ENCODE results near the gene RPN1. TPM values are rescaled to one million over a fixed set of nuclear protein-coding genes. Genes with fewer than 3 reads are reported as not detected.

RPN1 gene
- total RNA-seq, 2 experiments from 2014 or later = 133 TPM

GRCh38 chr3:128629936-128630335 lies 20.7 kb downstream of the RPN1 start:
- ChIA-PET CTCF (interaction anchor here (1.2 to 2.8 kb wide), 2 partner anchors 10 to 12 kb away, joined by 3 to 8 read pairs; no protein-coding TSS in a partner anchor), POLR2A (interaction anchor here (0.6 to 1.0 kb wide), 2 partner anchors 12 to 16 kb away, joined by 3 read pairs; no protein-coding TSS in a partner anchor)
- Mint-ChIP-seq H3K9me3 (no peaks in the 10 kb centered on the region), H3K4me3 (no peak overlapping the region), H3K27ac (peak overlapping the region; percentile 32), H3K4me1 (ENCODE audit: low read depth) (no peaks in the 10 kb centered on the region), H3K36me3 (ENCODE audit: low read depth) (peaks cover 55% of the 10 kb centered on the region), H3K27me3 (no peaks in the 10 kb centered on the region)
- intact Hi-C loops (cut with micrococcal nuclease) = no loop called here
- no peak for TF ChIP-seq CTCF (IDR thresholded peaks at IDR 0.05)
- ATAC-seq = no peak
- no peak for DNase-seq

- Mint-ChIP-seq H3K27ac (peak overlapping the region; percentile 58), H3K36me3 (ENCODE audit: low read depth) (peaks cover 56% of the 10 kb centered on the region), H3K4me3 (no peak overlapping the region), H3K4me1 (ENCODE audit: low read depth) (peaks cover 5% of the 10 kb centered on the region), H3K9me3 (no peaks in the 10 kb centered on the region), H3K27me3 (no peaks in the 10 kb centered on the region)
- DNase-seq = no peak
- no peak for TF ChIP-seq CTCF (IDR thresholded peaks at IDR 0.05)
- intact Hi-C loops (cut with micrococcal nuclease) = no loop called here
- ChIA-PET CTCF (interaction anchor here (1.0 kb wide), 1 partner anchor 8 kb away, joined by 4 read pairs; no protein-coding TSS in a partner anchor), POLR2A (interaction anchor here (1.1 kb wide), 1 partner anchor 17 kb away, joined by 4 read pairs; no protein-coding TSS in a partner anchor)
- no peak for ATAC-seq
Measured at GRCh38 chr3:128625409-128625945, 25.1 kb downstream of the RPN1 start.

GRCh38 chr3:128624526-128625138 lies 26.0 kb downstream of the RPN1 start:
- Mint-ChIP-seq H3K27ac (peak overlapping the region; percentile 60), H3K9me3 (no peaks in the 10 kb centered on the region), H3K4me1 (ENCODE audit: low read depth) (peaks cover 12% of the 10 kb centered on the region), H3K36me3 (ENCODE audit: low read depth) (peaks cover 54% of the 10 kb centered on the region), H3K27me3 (no peaks in the 10 kb centered on the region), H3K4me3 (no peak overlapping the region)
- POLR2A ChIA-PET = no interaction called here
- CTCF ChIA-PET = no interaction called here
- intact Hi-C loops (cut with micrococcal nuclease) = no loop called here
- no peak for TF ChIP-seq CTCF (IDR thresholded peaks at IDR 0.05)
- no peak for ATAC-seq
- no peak for DNase-seq

DNA sequence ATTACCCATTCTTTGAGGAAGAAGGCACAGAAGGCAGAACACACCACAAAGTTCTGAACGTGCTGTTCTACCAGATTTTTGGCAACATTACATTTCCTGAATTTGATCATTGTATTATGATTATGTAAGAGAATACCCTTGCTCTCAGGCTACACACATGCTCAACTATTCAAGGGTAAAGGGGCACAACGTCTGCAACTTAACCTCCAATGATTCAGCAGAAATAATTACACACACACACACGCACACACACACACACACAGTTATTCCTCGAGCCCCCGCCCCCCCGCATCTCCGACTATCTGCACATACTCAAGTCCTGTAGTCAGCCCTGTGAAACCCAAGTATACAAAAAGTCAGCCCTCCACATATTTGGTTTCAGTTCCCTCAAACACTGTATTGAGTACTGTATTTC lies 26.8 kb downstream of the RPN1 start:
- DNase-seq = no peak
- Mint-ChIP-seq H3K4me3 (no peak overlapping the region), H3K27ac (peak overlapping the region; percentile 25), H3K27me3 (no peaks in the 10 kb centered on the region), H3K9me3 (no peaks in the 10 kb centered on the region), H3K36me3 (ENCODE audit: low read depth) (peaks cover 58% of the 10 kb centered on the region), H3K4me1 (ENCODE audit: low read depth) (peaks cover 21% of the 10 kb centered on the region)
- POLR2A ChIA-PET = interaction anchor here (0.6 kb wide), 1 partner anchor 255 kb away, joined by 3 read pairs; no protein-coding TSS in a partner anchor
- TF ChIP-seq CTCF (IDR thresholded peaks at IDR 0.05) = no peak
- intact Hi-C loops (cut with micrococcal nuclease) = no loop called here
- ATAC-seq = no peak
- CTCF ChIA-PET = no interaction called here

GRCh38 chr3:128621931-128622330 lies 28.7 kb downstream of the RPN1 start:
- no peaks in the 10 kb centered on the region for H3K9me3 Mint-ChIP-seq
- intact Hi-C loops (cut with micrococcal nuclease) = no loop called here
- no peaks in the 10 kb centered on the region for H3K27me3 Mint-ChIP-seq
- no peak overlapping the region for H3K4me3 Mint-ChIP-seq
- H3K36me3 Mint-ChIP-seq (ENCODE audit: low read depth) = peaks cover 67% of the 10 kb centered on the region
- DNase-seq = no peak
- H3K27ac Mint-ChIP-seq = peak overlapping the region; percentile 53
- POLR2A ChIA-PET = interaction anchor here (1.1 kb wide), 1 partner anchor 26 kb away, joined by 3 read pairs; no protein-coding TSS in a partner anchor
- CTCF ChIA-PET = interaction anchor here (1.5 kb wide), 1 partner anchor 348 kb away, joined by 6 read pairs; no protein-coding TSS in a partner anchor
- no peak for ATAC-seq
- no peak for TF ChIP-seq CTCF (IDR thresholded peaks at IDR 0.05)
- peaks cover 28% of the 10 kb centered on the region for H3K4me1 Mint-ChIP-seq (ENCODE audit: low read depth)
